Right hindlimb (tissue), 1 donor: ENCODE measurements around the gene NOD1.
A peak's percentile ranks its signal among the peaks of the same experiment; 100 is the strongest.
"Not testable (repeated sequence)": the region's sequence is repeated elsewhere in the genome, so short reads cannot be mapped to it uniquely, and the experiment has no call there.

ENCODE experiments used
- DNase-seq: peaks from one replicate; pipeline ENCODE4 v3.0.0-alpha.2; 2018

NOD1 gene

DNA sequence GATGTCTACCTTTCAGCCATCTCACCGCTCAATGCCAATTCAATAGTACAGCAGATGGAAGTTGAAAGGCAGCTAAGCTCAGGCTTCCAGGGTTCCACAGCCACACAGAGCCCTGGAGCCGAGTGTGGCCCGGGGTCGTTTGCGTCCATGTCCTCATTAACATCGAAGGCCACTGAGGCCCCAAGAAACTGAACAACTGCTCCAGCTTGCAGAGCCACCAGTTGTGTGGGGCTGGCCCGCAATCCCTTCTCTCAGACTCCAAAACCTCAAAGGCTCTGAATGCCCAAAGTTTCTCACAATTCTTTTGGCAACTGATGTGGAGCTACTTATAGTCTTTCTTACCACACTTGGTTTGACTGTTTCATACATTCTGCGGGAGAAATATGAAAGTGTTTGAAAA, 31.1 kb downstream of the NOD1 start:
- no peak for DNase-seq

- DNase-seq = no peak
Measured at GRCh38 chr7:30446266-30446665, 32.3 kb downstream of the NOD1 start.

DNA sequence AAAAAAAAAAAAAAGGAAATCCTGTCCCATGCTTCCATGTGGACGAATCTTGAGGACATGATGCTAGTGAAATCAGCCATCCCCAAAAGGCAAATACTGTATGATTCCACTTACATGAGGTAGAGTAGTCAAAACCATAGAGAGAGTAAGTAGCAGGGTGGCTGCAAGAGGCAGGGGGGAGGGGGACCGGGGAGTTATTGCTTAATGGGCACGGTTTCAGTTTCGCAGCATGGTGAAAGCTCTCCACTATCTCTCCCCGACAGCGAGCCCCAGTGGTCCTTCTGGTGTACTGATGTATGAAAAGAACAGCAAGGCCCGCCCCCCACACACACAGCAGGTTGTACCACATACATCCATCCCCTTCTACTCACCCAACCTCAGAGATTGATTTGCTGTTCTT, 32.8 kb downstream of the NOD1 start:
- DNase-seq = no peak

DNA sequence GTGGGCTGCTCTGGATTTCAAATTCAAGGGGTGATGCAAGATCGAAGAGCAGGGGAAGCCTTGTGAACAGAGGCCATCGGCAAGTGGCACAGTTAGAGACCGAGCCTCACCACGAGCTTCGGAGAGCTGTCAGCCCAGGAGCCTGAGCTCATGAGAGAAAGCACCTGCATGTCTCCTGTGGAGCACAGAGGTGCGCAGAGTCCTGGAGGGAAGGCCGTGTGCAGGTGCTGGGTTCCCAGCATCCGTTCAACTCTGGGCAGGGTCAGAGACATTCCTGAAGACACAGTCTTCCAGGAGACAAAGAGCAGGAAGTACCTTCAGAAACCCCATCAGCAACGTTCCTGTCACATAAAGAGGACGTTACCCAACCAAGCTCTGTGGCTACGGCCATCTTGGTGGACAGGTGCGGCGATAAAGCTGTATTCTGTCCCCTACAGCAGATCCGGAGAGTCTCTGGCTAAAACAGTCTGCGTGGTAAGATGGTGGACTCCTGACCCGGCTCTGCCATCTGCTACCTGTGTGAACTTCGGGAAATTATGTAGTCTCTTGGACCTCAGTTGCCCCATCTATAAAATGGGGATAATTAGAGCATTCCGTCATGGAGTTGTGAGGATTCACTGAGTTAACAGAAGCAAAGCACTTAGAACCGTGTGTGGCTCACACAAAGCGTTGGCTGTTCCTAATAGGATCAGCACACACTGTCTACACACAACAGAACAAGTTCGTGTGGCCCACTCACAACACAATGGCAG, 40.6 kb downstream of the NOD1 start:
- no peak for DNase-seq

- no peak for DNase-seq
Measured at GRCh38 chr7:30436518-30436917, 42.1 kb downstream of the NOD1 start.

GRCh38 chr7:30436046-30436445, 42.5 kb downstream of the NOD1 start:
- no peak for DNase-seq

DNA sequence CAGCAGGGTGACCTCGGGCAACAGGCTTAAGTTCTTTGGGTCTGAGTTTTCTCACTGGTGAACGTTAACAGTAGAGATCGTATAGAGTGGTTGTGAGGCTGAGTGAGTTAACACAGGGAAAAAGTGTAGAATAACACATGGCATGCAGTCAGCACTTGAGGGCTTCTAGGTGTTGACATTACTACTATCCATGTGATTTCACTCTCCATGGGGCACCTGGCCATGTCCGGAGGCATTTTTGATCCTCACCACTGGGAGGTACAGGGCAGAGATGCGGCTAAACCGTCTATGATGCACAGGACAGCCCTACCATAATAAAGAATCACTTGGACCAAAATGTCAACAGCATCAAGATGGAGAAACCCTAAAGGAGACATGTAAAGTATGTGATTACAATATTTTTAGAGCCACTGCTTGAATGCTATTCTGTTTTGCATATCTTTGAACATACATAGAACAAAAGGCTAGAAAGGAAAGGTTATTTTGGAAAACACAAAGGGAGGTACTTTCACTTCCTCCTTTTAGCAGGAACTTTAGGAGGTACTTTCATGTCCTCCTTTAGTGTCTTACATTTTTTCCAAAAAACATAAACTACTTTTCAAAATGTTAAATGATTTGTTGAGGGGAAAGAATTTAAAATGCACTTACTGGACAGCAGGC, 44.3 kb downstream of the NOD1 start:
- DNase-seq = no peak

DNA sequence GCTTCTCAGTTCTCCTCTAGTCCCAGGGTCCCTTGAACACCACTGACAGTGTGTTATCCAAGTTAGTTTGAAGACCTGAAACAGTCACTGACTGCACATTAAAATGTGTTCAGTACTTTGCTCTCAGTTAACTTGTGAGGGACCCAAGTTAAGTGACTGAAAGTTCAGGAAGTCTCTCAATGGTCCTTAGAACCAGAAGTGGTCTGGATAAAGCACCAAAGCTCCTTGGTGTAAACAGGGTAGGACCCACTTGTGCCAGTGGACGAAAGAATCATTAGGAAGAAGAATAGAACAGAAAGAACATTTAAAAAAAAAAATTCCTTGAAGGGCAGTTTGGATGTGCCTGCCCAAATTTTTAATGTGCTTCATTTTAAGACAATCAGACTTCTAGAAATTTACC, 45.1 kb downstream of the NOD1 start:
- no peak for DNase-seq

DNA sequence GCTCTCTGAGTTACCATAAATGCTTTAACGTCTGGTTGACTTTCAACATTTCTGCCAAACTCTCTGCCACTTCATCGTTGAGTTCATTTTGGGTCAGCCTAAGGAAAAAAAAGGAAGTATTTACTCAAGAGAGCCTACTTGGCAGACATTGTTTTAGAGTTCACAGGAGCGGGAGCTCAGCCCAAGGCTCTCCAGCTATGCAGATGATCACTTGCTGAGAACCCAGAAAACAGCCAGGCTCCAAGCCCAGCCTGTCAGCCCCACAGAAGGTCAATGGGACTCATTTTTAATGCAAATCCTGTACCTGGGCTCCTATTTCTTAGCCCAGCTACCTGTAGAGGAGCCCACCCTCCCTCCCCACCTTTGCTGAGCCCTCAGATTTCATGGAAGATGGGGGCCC, 45.5 kb downstream of the NOD1 start:
- DNase-seq = peak; percentile 60

GRCh38 chr7:30430777-30431176, 47.8 kb downstream of the NOD1 start:
- no peak for DNase-seq

- no peak for DNase-seq
Measured at GRCh38 chr7:30430276-30430675, 48.3 kb downstream of the NOD1 start.

DNA sequence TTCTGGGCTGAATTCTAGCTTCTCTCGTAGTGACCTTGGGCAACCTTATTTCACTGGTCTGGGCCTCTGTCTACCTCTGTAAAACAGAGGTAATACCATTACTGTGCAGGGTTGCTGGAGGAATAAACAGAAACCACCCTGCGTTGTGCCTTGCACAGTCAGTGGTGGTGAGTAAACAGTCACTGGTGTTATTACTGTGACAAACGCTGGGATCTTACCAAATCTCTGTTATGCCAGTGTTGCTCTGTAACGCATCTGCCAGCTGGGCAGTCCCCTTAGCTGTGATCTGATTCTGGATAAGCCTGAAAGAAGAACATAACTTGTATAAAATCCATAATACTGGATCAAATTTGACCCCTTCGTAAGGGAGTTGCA, 49.4 kb downstream of the NOD1 start:
- no peak for DNase-seq

GRCh38 chr7:30428246-30429155, 50.1 kb downstream of the NOD1 start:
- no peak for DNase-seq

DNA sequence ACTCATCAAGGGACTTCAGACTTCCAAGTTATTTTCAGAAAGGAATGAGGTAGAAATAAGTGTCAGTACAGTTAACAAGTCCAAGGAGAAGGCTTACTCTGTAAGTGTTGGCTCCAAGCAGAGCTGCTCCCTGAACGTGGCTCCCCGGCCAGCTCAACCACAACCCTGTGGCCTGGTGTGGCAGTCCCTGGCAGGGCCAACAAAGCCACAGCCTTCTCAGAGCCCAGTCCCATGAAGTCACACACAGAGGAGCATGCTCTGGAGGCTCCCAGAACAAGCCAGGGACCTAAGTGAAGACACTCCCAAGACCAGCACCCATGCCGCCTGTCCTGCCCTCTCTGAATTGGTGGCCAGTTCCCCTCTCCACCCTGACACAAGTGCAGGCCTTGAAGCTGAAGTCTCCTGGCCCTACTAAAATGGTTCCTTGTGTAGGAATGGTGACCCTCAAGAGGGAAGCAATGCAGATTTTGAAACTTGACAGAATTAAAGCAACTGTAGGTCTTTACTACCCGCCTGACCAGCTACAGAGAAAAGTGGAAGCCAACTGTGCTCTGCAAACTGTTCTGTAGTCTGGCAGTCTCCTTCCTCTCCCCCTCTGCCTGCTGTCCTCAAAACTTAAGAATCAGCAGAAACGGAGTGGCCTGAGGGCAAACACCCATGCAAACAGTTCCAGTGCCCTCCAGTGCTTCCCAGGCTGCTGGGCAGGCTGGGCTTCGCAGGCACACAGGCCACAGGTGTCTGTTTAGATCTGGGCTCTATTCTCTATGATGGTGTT, 51.1 kb downstream of the NOD1 start:
- no peak for DNase-seq

DNA sequence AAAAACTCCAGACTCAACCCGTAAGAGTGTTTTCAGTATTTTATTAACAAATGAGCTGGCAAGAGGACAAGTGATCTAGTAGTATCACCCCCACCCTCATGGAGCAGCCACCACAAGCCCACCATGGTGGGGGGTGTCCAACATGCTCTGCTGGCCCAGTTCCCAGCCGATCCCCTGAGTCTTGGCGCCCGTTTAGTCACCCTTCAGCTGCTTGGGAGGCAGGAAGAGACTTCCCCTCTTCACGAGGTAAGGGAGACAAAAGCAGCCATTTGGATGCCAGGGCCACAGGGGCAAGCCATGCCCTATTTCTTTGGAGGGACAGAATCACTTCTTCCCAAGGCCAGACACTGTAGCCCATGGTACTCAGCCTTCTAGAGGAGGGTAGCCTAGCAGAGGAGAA, 54.1 kb downstream of the NOD1 start:
- DNase-seq = no peak

GRCh38 chr7:30423788-30424505, 54.6 kb downstream of the NOD1 start:
- no peak for DNase-seq

DNA sequence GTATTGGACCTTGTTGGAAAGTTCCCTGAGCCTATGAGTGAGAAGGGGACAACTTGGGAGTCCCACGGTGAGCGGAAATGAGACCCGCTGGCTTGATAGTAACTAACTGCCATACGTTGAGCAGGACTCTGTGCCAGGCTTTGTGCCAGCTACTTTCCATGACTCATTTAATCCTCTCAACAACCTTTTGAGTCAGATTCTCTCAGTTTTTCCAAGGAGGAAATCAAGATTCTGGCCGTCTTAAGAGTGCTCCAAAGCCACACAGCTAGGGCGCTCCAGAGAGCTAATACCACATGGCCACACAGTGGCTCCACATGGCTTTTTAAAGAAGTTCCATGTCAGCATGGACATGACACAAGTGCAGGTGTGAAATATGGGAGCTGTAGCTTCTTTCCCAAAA, 55.7 kb downstream of the NOD1 start:
- no peak for DNase-seq

DNA sequence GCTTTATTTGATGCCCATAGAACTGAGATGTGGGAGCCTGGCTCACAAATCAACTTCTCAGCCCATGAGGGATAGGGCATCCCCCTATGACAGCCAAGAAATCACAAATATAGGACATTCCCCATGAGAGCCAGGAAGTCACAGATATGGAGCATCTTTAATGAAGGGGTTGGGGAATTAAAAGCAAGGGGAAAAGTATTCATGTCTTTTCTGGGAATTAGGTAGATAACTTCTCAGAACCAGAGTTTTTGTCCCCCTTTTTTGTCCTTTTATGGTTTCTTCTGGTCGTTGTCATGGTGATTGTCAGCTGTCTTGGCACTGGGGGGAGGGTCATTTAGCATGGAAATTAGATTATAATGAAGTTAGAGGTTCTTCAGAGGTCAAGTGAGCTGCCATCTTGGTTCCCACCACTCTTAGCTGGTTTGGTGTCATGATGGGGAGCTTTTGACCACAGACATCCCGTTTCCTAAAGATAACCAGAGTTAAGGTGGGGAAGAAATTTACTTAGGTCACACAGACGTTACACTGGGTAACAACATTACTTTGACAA, 56.9 kb downstream of the NOD1 start:
- no peak for DNase-seq

DNA sequence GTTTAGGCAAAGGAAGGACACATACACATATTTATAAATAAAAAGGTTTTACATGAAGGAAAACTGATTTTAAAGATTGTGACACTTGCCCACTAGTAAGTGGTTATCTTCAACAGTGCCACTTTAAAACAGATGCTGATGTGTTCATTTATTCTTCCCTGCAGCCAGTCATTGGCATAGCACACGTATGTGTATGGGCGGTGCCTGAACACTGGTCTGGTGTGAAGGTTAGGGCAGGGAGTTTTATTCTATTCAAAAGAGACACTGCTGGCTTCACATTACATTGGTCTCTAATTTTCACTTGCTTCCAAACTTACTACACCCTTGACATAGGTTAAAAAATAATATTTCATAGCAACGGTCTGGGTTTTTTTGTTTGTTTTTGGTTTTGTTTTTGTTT, 57.9 kb downstream of the NOD1 start:
- DNase-seq = no peak

- not testable (repeated sequence) for DNase-seq
Measured at GRCh38 chr7:30420080-30420479, 58.5 kb downstream of the NOD1 start.

DNA sequence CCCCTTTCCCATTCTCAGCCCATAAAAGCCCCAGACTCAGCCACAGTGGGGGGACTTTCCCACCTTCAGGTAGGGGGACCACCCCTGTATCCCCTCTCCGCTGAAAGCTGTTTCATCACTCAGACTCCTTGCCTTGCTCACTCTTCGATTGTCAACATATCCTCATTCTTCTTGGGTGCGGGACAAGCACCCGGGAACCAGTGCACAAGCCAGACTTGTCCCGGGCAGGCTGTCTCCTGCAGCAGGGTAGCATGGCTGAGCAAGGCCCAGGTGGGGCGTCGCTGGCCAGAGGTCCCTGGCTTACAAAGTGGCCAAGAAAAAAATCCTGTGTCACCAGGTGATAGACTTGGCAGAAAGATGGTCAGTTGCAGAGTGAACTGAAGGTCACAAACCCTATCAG, 64.7 kb downstream of the NOD1 start:
- no peak for DNase-seq
